Stimulated activated CD8-positive, alpha-beta memory T cell treated with anti-CD3 and anti-CD28 coated beads, Interleukin-7, amount 100 ng/mL, for 4 hours (primary cell): ENCODE results near the gene INTS1.

Experiments used
- DNase-seq, 2 donors: peaks; one replicate each; pipeline ENCODE4 v3.0.0-alpha.2; 2020; ENCODE audit warnings: low read depth in 2 of 2

The INTS1 gene

GRCh38 chr7:1541431-1542162 is 37.4 kb upstream of the INTS1 start:
- no peak for DNase-seq

GRCh38 chr7:1540776-1541271 is 36.6 kb upstream of the INTS1 start:
- no peak for DNase-seq

GRCh38 chr7:1539882-1540775 is 35.9 kb upstream of the INTS1 start:
- no peak for DNase-seq

- DNase-seq, result no peak
Measured at GRCh38 chr7:1539181-1539881, 35.1 kb upstream of the INTS1 start.

GRCh38 chr7:1538544-1539180 is 34.5 kb upstream of the INTS1 start:
- no peak for DNase-seq

- DNase-seq, result no peak
Measured at GRCh38 chr7:1537535-1538412, 33.6 kb upstream of the INTS1 start.

GRCh38 chr7:1536743-1537534 is 32.8 kb upstream of the INTS1 start:
- DNase-seq, result no peak

GRCh38 chr7:1536455-1536742 is 32.2 kb upstream of the INTS1 start:
- no peak for DNase-seq

- no peak for DNase-seq
Measured at GRCh38 chr7:1535701-1536454, 31.7 kb upstream of the INTS1 start.

- no peak for DNase-seq
Measured at GRCh38 chr7:1535100-1535458, 30.9 kb upstream of the INTS1 start.

- DNase-seq, result no peak
Measured at GRCh38 chr7:1534330-1535099, 30.3 kb upstream of the INTS1 start.

- no peak for DNase-seq
Measured at GRCh38 chr7:1533547-1534329, 29.5 kb upstream of the INTS1 start.

- no peak for DNase-seq
Measured at GRCh38 chr7:1533255-1533546, 29.0 kb upstream of the INTS1 start.

GRCh38 chr7:1532456-1533254 is 28.5 kb upstream of the INTS1 start:
- DNase-seq, result peak; percentile 28 to 57

- no peak for DNase-seq
Measured at GRCh38 chr7:1531979-1532455, 27.8 kb upstream of the INTS1 start.

- peak in 1 of 2 donors; percentile 53 for DNase-seq
Measured at GRCh38 chr7:1531263-1531978, 27.2 kb upstream of the INTS1 start.

- no peak for DNase-seq
Measured at GRCh38 chr7:1530946-1531262, 26.7 kb upstream of the INTS1 start.
